ENCODE measurements around the gene SETD3. TPM values are rescaled to one million over a fixed set of nuclear protein-coding genes. Genes with fewer than 3 reads are reported as not detected.

SETD3 gene
- total RNA-seq, 1 donor from 2014 or later = 53.7 TPM

DNA sequence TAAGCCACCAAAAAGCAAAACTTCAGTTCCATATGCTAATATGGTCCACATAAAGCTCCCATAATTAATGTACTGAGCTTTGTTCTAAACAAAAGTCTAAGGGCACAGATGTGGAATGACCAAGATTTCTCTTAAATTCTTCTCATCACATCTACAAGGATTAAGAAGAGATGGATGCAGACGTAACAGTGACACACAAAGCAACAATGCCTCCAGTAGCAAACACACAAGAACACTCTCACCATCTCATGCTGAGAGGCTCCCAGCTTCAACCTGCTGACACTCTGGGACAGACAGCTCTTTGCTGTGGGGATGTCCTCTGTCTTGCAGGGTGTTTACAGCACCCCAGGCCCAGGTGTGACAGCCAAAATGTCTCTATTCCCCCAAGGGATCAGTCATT lies 48.2 kb downstream of the SETD3 start:
- DNase-seq (ENCODE audit: low spot score) = no peak
- peaks cover 20% of the 10 kb centered on the region for H3K4me1 Mint-ChIP-seq (ENCODE audit: low read depth)
- H3K27me3 Mint-ChIP-seq (ENCODE audit: low read depth) = no peaks in the 10 kb centered on the region
- no peak overlapping the region for H3K4me3 Mint-ChIP-seq (ENCODE audit: low read depth)
- no peak overlapping the region for H3K27ac Mint-ChIP-seq
- H3K9me3 Mint-ChIP-seq = peaks cover 23% of the 10 kb centered on the region
- intact Hi-C loops (cut with micrococcal nuclease) = no loop called here
- peaks cover 78% of the 10 kb centered on the region for H3K36me3 Mint-ChIP-seq (ENCODE audit: low read depth)

DNA sequence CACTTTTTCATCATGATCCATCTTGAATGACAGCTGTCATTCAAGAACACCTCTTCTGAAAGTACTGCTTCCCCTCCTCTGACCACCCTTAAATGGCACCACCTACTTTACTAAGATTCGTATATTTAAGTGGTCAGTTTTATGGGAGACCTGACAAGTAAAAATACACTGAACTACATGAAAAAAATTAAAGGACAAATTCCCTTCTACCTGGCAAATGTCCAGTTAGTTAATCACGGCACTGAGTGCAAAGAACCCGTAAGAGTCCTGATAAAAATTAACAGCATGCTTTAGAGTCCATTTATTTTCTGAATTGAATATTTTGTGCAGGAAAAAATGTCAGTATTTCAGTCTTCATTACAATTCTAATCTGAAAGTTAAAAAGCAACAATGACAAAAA lies 48.7 kb downstream of the SETD3 start:
- H3K36me3 Mint-ChIP-seq (ENCODE audit: low read depth) = peaks cover 74% of the 10 kb centered on the region
- H3K9me3 Mint-ChIP-seq = peaks cover 23% of the 10 kb centered on the region
- intact Hi-C loops (cut with micrococcal nuclease) = no loop called here
- H3K4me3 Mint-ChIP-seq (ENCODE audit: low read depth) = no peak overlapping the region
- no peak for DNase-seq (ENCODE audit: low spot score)
- H3K27me3 Mint-ChIP-seq (ENCODE audit: low read depth) = no peaks in the 10 kb centered on the region
- H3K27ac Mint-ChIP-seq = no peak overlapping the region
- peaks cover 15% of the 10 kb centered on the region for H3K4me1 Mint-ChIP-seq (ENCODE audit: low read depth)

DNA sequence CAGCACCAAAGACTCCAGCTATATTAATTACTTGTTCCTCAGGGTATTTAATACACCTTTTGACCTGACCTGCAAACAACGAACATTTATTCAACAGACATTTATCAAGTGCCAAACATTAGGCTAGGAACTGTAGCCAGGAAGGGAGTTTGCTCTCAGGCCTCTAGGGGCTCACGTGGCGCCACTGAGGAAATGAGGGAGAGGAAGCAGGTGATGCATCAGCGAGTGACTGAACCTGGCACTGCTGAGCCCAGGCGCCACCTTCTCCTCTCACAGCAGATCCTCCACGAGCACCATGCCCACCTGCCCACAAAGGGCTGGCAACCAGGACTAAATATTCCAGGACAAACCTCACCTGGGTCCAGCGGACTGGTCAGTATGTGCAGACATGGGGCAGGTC lies 50.2 kb downstream of the SETD3 start:
- no peak overlapping the region for H3K27ac Mint-ChIP-seq
- no peak for DNase-seq (ENCODE audit: low spot score)
- no peak overlapping the region for H3K4me3 Mint-ChIP-seq (ENCODE audit: low read depth)
- intact Hi-C loops (cut with micrococcal nuclease) = no loop called here
- H3K27me3 Mint-ChIP-seq (ENCODE audit: low read depth) = no peaks in the 10 kb centered on the region
- H3K4me1 Mint-ChIP-seq (ENCODE audit: low read depth) = peaks cover 1% of the 10 kb centered on the region
- H3K36me3 Mint-ChIP-seq (ENCODE audit: low read depth) = peaks cover 68% of the 10 kb centered on the region
- H3K9me3 Mint-ChIP-seq = peaks cover 23% of the 10 kb centered on the region

DNA sequence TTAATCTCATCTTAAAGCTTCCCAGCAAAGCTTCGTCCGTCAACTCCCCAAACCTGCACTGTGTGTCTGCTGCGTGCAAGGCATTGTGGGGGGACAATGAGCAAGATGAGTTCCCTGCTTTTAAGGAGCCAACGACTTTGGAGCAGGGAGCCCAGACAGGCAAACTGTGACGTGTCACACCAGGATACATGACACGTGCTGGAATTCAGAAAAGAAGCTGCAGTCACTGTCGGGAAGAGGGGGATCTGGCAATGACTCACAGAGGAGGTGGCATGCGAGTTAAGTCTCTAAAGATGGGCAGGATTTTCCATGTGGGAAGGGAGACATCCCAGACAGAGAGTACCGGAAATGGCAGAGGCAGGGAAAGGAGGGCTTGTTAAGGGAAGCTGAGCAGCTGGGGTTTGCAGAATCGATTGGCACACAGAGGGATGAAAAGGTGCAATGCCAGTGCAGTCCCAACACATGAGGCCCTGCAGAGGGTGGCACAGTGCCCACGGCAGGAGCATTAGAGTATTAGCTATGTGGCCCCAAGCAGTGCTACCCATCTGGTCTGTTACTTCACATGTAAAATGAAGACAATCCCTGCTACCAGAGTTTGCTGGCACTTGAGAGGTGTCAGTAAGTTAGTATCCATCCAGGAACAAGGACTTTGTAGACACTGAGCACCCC lies 52.9 kb downstream of the SETD3 start:
- Mint-ChIP-seq H3K36me3 (ENCODE audit: low read depth) (peaks cover 60% of the 10 kb centered on the region), H3K27ac (no peak overlapping the region), H3K4me1 (ENCODE audit: low read depth) (peaks cover 1% of the 10 kb centered on the region), H3K4me3 (ENCODE audit: low read depth) (no peak overlapping the region), H3K27me3 (ENCODE audit: low read depth) (no peaks in the 10 kb centered on the region), H3K9me3 (peaks cover 23% of the 10 kb centered on the region)
- intact Hi-C loops (cut with micrococcal nuclease) = no loop called here
- no peak for DNase-seq (ENCODE audit: low spot score)

DNA sequence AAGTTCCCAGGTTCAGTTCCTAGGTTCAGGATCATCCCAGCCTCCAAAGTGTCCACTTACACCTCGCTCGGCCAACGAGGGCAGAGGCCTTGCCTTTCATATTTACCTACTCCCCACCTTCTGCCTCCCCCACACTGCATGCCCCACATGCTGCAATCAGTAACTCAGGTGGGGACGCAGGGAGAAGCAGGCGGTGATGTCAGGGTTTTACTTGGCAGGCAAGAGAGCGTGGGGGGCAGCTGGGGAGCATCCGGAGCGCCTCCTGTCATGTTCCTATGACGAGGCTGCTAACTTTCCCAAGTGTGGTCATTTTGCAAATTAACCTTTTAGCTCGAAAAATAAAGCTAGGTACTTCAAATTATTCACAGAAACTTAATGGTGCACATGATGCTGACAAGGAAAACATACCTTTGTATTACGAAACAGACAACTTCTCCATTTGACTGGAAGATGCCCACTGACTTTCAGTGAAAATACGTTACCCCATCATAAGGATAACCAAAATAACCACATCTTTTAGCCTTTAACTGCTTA lies 53.8 kb downstream of the SETD3 start:
- no peaks in the 10 kb centered on the region for H3K27me3 Mint-ChIP-seq (ENCODE audit: low read depth)
- peaks cover 1% of the 10 kb centered on the region for H3K4me1 Mint-ChIP-seq (ENCODE audit: low read depth)
- H3K36me3 Mint-ChIP-seq (ENCODE audit: low read depth) = peaks cover 51% of the 10 kb centered on the region
- DNase-seq (ENCODE audit: low spot score) = no peak
- H3K27ac Mint-ChIP-seq = no peak overlapping the region
- H3K9me3 Mint-ChIP-seq = peaks cover 23% of the 10 kb centered on the region
- intact Hi-C loops (cut with micrococcal nuclease) = no loop called here
- H3K4me3 Mint-ChIP-seq (ENCODE audit: low read depth) = no peak overlapping the region

DNA sequence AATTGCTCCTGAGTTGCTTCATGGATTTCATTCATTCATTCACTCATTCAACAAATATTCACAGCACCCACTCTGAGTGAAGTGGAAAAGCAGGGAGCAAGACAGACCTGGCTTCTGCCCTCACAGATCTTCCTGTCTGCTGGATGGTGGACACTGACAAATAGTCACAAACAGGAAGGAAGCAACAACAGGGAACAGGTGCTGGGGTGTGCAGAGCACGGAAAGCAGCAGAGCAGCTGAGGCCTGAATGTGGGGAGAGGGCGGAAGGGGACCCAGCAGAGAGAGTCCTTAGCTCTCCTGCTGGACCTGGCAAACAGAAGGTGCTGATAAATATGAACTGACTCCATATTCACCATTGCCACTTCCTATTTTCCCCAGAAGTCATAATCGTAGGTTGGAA lies 54.4 kb downstream of the SETD3 start:
- intact Hi-C loops (cut with micrococcal nuclease) = no loop called here
- peaks cover 23% of the 10 kb centered on the region for H3K9me3 Mint-ChIP-seq
- H3K27me3 Mint-ChIP-seq (ENCODE audit: low read depth) = no peaks in the 10 kb centered on the region
- DNase-seq (ENCODE audit: low spot score) = no peak
- H3K4me1 Mint-ChIP-seq (ENCODE audit: low read depth) = peaks cover 1% of the 10 kb centered on the region
- peaks cover 47% of the 10 kb centered on the region for H3K36me3 Mint-ChIP-seq (ENCODE audit: low read depth)
- H3K27ac Mint-ChIP-seq = no peak overlapping the region
- H3K4me3 Mint-ChIP-seq (ENCODE audit: low read depth) = no peak overlapping the region

DNA sequence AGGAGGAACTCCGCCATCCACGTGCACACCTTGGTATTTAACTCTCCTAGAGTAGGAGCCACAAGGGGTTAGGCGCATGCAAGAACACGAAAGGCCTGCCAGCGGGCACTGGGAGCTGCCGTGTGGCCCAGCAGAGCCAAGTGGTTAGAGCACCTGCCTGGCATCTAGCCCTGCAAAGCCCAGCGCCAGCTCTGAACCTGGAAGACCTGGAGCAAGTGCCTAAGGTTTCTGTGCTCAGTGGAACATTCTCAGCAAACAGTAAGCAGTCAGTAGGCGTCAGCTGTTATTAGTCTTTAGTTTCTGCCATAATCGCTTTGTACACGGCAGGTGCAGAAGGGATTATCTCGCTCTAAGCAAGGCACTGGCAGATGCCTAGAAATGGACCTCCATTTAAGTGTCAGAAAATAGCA lies 55.4 kb downstream of the SETD3 start:
- Mint-ChIP-seq H3K9me3 (peaks cover 20% of the 10 kb centered on the region), H3K36me3 (ENCODE audit: low read depth) (peaks cover 37% of the 10 kb centered on the region), H3K27ac (no peak overlapping the region), H3K4me3 (ENCODE audit: low read depth) (no peak overlapping the region), H3K27me3 (ENCODE audit: low read depth) (no peaks in the 10 kb centered on the region), H3K4me1 (ENCODE audit: low read depth) (no peaks in the 10 kb centered on the region)
- no peak for DNase-seq (ENCODE audit: low spot score)
- intact Hi-C loops (cut with micrococcal nuclease) = no loop called here

DNA sequence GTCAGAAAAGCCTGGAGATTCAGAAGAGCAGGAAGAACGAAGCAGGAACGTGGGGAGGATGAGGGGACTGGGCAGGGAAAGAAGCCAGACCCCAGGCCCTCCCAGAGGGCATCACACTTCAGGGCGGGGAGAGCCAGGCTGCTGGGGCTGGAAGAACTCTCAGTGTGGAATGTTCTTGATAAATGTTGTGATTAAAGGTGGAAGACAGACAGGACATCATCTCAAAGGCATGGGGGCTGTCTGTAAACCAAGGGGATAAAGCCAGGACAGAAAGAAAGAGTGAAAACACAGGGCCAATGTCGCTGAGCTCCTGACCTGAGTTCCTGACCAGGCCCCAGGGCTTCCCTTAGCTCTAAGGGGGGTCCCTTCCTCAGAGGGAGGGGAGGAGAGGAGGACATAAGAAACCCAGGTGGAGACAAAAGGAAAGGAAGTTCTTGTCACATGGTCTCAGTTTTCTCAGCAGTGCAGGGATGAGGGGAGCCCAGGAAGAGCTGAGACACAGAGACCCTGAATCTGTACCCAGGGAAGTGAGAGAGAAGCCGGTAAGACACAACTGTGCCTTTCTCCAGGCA lies 56.3 kb downstream of the SETD3 start:
- DNase-seq (ENCODE audit: low spot score) = no peak
- Mint-ChIP-seq H3K27me3 (ENCODE audit: low read depth) (no peaks in the 10 kb centered on the region), H3K4me3 (ENCODE audit: low read depth) (no peak overlapping the region), H3K9me3 (peaks cover 17% of the 10 kb centered on the region), H3K4me1 (ENCODE audit: low read depth) (no peaks in the 10 kb centered on the region), H3K27ac (no peak overlapping the region), H3K36me3 (ENCODE audit: low read depth) (peaks cover 28% of the 10 kb centered on the region)
- intact Hi-C loops (cut with micrococcal nuclease) = no loop called here

DNA sequence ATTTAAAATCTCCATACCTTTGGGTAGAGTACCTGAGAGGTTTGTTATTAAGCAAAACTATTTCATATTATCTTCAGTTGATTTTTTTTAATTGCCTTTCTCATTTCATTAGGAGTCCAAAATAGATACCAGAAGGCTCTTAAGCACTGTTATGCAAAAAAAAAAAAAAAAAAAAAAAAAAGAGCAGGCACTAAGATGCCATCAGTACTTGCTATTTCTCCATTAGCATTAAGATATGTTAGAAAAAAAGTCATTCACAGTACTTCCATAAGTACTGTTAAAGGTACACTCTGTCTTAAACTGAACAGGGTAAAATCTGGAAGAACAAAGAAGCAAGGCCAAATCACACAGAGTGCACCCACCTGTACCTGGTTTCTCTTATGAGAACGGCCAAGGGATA lies 57.2 kb downstream of the SETD3 start:
- no peaks in the 10 kb centered on the region for H3K4me1 Mint-ChIP-seq (ENCODE audit: low read depth)
- H3K27ac Mint-ChIP-seq = no peak overlapping the region
- peaks cover 19% of the 10 kb centered on the region for H3K36me3 Mint-ChIP-seq (ENCODE audit: low read depth)
- H3K9me3 Mint-ChIP-seq = peaks cover 8% of the 10 kb centered on the region
- H3K4me3 Mint-ChIP-seq (ENCODE audit: low read depth) = no peak overlapping the region
- intact Hi-C loops (cut with micrococcal nuclease) = no loop called here
- DNase-seq (ENCODE audit: low spot score) = no peak
- no peaks in the 10 kb centered on the region for H3K27me3 Mint-ChIP-seq (ENCODE audit: low read depth)

DNA sequence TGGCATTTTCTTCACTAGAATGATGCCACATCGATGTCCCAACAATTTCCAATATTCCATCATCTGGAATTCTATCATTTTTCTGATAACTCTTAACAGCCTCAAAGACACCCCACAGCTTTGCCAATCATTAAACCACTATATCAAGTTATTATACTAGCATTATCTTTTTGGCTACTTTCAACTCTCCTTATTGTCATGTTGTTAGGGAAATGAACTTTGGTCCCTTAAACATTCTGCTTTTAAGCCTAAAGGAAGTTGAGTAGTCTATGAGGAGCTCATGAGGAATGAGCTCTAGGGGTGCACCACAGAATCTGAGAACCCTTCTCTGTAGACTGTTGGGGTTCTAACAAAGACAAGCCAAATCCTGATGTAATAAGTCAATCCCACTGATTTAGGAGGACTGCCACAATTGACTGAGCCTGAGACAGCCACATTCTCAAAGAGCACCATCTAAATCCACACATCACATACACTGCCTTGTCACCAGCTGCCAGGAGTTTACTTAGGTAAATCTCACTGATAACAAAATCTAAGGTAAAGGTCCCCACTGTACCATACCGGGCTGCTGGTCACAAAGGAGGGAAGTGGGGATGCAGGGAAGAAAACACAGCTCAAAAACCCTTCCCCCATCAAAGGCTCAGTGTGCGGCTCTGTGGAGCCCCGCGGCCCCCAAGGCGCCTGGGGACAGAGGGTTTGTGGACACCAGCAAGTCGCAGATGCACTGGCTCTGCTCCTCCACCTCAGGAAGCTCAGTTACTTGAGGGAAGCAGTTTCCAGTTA lies 58.2 kb downstream of the SETD3 start:
- H3K9me3 Mint-ChIP-seq = no peaks in the 10 kb centered on the region
- no peaks in the 10 kb centered on the region for H3K27me3 Mint-ChIP-seq (ENCODE audit: low read depth)
- peaks cover 8% of the 10 kb centered on the region for H3K36me3 Mint-ChIP-seq (ENCODE audit: low read depth)
- no peak overlapping the region for H3K27ac Mint-ChIP-seq
- no peak for DNase-seq (ENCODE audit: low spot score)
- H3K4me1 Mint-ChIP-seq (ENCODE audit: low read depth) = no peaks in the 10 kb centered on the region
- no peak overlapping the region for H3K4me3 Mint-ChIP-seq (ENCODE audit: low read depth)
- intact Hi-C loops (cut with micrococcal nuclease) = no loop called here

DNA sequence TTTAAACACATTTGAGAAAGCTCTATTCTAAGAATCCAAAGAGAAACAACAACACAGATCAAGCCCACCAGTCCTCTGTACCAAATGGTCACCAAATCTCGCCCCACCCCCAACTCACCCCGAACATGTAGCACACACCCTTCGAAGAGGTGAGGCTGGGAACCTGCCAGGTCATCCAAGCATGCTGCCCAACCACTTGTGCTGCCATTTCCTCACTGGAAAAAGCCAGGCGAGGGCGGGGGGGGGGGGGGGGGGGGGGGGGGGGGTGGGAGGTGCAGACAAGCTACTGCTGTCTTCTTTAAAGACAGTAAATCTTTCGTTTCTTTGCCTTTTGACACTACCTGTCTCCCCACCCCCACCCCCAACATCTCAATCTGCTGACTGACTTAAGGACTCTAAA lies 59.9 kb downstream of the SETD3 start:
- intact Hi-C loops (cut with micrococcal nuclease) = no loop called here
- H3K36me3 Mint-ChIP-seq (ENCODE audit: low read depth) = peaks cover 4% of the 10 kb centered on the region
- no peaks in the 10 kb centered on the region for H3K9me3 Mint-ChIP-seq
- no peak overlapping the region for H3K4me3 Mint-ChIP-seq (ENCODE audit: low read depth)
- DNase-seq (ENCODE audit: low spot score) = no peak
- H3K4me1 Mint-ChIP-seq (ENCODE audit: low read depth) = no peaks in the 10 kb centered on the region
- H3K27ac Mint-ChIP-seq = no peak overlapping the region
- no peaks in the 10 kb centered on the region for H3K27me3 Mint-ChIP-seq (ENCODE audit: low read depth)

DNA sequence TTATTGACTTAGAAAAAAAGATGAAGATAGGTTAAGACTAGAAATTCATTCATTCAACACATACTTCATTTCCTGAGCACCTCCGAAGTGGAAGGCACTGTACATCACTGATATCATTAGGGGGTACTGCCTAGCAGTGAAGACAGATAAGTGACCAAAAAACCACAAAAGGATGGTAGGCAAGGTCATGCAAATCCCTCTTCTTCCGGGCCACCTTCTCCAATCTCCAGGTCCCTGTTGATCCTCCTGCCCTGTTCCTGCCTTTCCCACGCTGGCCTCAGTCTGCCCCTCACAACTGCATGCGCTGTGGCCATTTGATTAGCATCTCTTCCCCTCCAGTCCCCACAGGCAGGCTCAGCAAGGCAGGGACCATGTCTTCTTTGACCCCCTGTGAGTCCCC lies 60.8 kb downstream of the SETD3 start:
- no peaks in the 10 kb centered on the region for H3K27me3 Mint-ChIP-seq (ENCODE audit: low read depth)
- no peak overlapping the region for H3K27ac Mint-ChIP-seq
- intact Hi-C loops (cut with micrococcal nuclease) = loop anchor here (10.0 kb wide), 1 partner anchor 155 kb away; no protein-coding TSS in a partner anchor
- H3K4me3 Mint-ChIP-seq (ENCODE audit: low read depth) = no peak overlapping the region
- DNase-seq (ENCODE audit: low spot score) = no peak
- H3K36me3 Mint-ChIP-seq (ENCODE audit: low read depth) = peaks cover 7% of the 10 kb centered on the region
- H3K4me1 Mint-ChIP-seq (ENCODE audit: low read depth) = peaks cover 5% of the 10 kb centered on the region
- no peaks in the 10 kb centered on the region for H3K9me3 Mint-ChIP-seq

DNA sequence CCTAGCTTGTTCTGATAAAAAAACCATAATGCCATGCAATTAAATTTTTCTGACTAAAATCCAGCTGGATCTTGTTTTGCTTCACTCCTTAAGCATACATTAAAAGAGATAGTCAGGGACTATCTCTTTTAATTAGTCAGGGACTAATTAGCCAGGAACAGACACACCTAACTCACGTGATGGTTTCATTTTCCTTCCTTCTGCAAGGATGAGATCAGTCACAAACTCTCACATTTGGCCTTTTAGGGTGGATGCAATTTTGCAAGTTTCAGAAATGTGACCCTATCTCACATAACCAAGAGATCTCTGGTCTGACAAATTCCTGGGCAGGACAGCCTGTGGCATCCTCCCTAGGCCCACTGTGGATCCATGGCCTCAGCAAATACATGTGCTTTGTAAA lies 62.4 kb downstream of the SETD3 start:
- no peak overlapping the region for H3K4me3 Mint-ChIP-seq (ENCODE audit: low read depth)
- no peak for DNase-seq (ENCODE audit: low spot score)
- H3K27ac Mint-ChIP-seq = no peak overlapping the region
- intact Hi-C loops (cut with micrococcal nuclease) = loop anchor here (10.0 kb wide), 1 partner anchor 153 kb away; no protein-coding TSS in a partner anchor
- no peaks in the 10 kb centered on the region for H3K9me3 Mint-ChIP-seq
- peaks cover 16% of the 10 kb centered on the region for H3K36me3 Mint-ChIP-seq (ENCODE audit: low read depth)
- peaks cover 12% of the 10 kb centered on the region for H3K4me1 Mint-ChIP-seq (ENCODE audit: low read depth)
- H3K27me3 Mint-ChIP-seq (ENCODE audit: low read depth) = no peaks in the 10 kb centered on the region

Data from activated T-helper 2 cell treated with anti-CD3 and anti-CD28 coated beads, Interferon-gamma antibody, Interleukin-2, Interleukin-4, amounts not matched to agents 10 μg/mL and 5 μg/mL and 100 μg/mL, durations not matched to agents 14 hours and 24 hours and 36 hours (primary cell).